Epithelial cell of proximal tubule (primary cell): ENCODE results near the gene PRRX1. TPM values are rescaled to one million over a fixed set of nuclear protein-coding genes. Genes with fewer than 3 reads are reported as not detected.

Experiments used
- DNase-seq: peaks from one replicate; pipeline ENCODE4 v3.0.0-alpha.2; 2011; ENCODE audit warnings: low read depth
- H3K4me3 ChIP-seq: 2 replicates; pipeline ENCODE4 v1.5.1; 2011; ENCODE audit warnings: low read depth, mild to moderate bottlenecking, low read length
- total RNA-seq: library from RNA; depleted of rRNA; stranded (reverse); fragments of >200 nt; gene quantifications from 2 replicates; pipeline ENCODE4 v1.2.3, GENCODE V29; 2015
- TF ChIP-seq, protein P1 (sequence below): conservative IDR thresholded peaks from 2 replicates; pipeline ENCODE4 v1.5.1; 2012; ENCODE audit warnings: low read depth, mild to moderate bottlenecking, low read length

The PRRX1 gene
- total RNA-seq, 1 donor from 2014 or later = under 0.01 TPM

- TF ChIP-seq, protein P1, sequence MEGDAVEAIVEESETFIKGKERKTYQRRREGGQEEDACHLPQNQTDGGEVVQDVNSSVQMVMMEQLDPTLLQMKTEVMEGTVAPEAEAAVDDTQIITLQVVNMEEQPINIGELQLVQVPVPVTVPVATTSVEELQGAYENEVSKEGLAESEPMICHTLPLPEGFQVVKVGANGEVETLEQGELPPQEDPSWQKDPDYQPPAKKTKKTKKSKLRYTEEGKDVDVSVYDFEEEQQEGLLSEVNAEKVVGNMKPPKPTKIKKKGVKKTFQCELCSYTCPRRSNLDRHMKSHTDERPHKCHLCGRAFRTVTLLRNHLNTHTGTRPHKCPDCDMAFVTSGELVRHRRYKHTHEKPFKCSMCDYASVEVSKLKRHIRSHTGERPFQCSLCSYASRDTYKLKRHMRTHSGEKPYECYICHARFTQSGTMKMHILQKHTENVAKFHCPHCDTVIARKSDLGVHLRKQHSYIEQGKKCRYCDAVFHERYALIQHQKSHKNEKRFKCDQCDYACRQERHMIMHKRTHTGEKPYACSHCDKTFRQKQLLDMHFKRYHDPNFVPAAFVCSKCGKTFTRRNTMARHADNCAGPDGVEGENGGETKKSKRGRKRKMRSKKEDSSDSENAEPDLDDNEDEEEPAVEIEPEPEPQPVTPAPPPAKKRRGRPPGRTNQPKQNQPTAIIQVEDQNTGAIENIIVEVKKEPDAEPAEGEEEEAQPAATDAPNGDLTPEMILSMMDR = no peak
- no peak overlapping the region for H3K4me3 ChIP-seq
- no peak for DNase-seq
These were observed 22.4 kb downstream of the PRRX1 start for GRCh38 chr1:170686291-170686690.

- DNase-seq = no peak
- no peak overlapping the region for H3K4me3 ChIP-seq
- TF ChIP-seq, protein P1 = no peak
These were observed 23.7 kb downstream of the PRRX1 start for GRCh38 chr1:170687621-170688020.

GRCh38 chr1:170691258-170691657 is 27.3 kb downstream of the PRRX1 start:
- H3K4me3 ChIP-seq = no peak overlapping the region
- no peak for DNase-seq
- TF ChIP-seq, protein P1 = no peak

- H3K4me3 ChIP-seq = no peak overlapping the region
- DNase-seq = no peak
- TF ChIP-seq, protein P1 = no peak
These were observed 29.1 kb downstream of the PRRX1 start for GRCh38 chr1:170692866-170693575.

- TF ChIP-seq, protein P1 = no peak
- no peak for DNase-seq
- no peak overlapping the region for H3K4me3 ChIP-seq
These were observed 30.4 kb downstream of the PRRX1 start for GRCh38 chr1:170694172-170694926.

DNA sequence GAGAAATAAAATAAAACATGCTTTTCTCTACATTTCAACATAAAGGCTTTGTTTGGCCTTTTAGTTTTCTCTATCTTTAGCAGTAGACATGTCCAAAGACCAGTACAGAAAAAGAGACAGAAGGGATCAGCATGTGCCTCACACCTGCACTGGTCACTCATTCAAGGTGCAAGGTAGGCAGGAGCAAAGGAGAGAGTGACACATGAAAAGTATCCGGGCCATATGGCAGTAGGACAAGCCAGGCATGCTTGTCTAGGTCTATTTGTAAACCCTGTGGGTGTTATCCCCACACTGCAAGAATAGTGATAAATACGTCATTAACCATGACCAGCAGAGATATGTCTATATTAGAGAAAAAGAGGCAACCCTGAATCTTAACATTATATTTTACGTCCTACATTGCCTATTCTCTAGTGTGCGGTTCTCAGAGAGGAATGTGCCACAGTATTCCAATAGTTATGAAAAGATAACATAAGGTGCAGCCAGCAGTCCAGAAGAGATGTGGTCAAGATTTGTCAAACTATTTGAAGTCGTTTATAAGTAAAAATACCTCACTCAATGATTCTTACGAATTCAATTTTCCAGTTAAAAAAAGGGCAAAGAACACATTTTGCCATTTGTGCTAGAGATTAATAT is 32.1 kb downstream of the PRRX1 start:
- TF ChIP-seq, protein P1 = no peak
- DNase-seq = no peak
- no peak overlapping the region for H3K4me3 ChIP-seq
